OCI-LY3 (cell line): ENCODE data around the gene LUM.

Source experiments
- H2AFZ ChIP-seq: fragments of 200-600, 300-600 bp; shearing (Covaris generic); 2 replicates; pipeline ENCODE4 v1.6.0; 2014; ENCODE audit warnings: antibody characterized with exemption, low read depth, low read length
- H3K27ac ChIP-seq: fragments of 200-600, 300-600 bp; sonication (generic); 2 replicates; pipeline ENCODE4 v1.5.1; 2014; ENCODE audit warnings: mild to moderate bottlenecking, low read length, moderate library complexity, mixed read lengths
- H3K27me3 ChIP-seq: fragments of 200-600, 300-600 bp; sonication (generic); 2 replicates; pipeline ENCODE4 v1.6.1; 2014; ENCODE audit warnings: low read depth, low read length, mixed read lengths
- H3K36me3 ChIP-seq: fragments of 200-600, 300-600 bp; sonication (generic); replicated peaks from 2 replicates; pipeline ENCODE3; 2014; ENCODE audit warnings: low read depth, low read length, mixed read lengths
- H3K4me1 ChIP-seq: fragments of 300-600, 200-600 bp; sonication (generic); 2 replicates; pipeline ENCODE4 v1.6.1; 2014; ENCODE audit warnings: low read length, mixed read lengths
- H3K4me2 ChIP-seq: fragments of 200-600, 300-600 bp; sonication (generic); 2 replicates; pipeline ENCODE4 v1.6.1; 2014; ENCODE audit warnings: low read length, mixed read lengths
- H3K4me3 ChIP-seq: fragments of 300-600, 200-600 bp; sonication (generic); 2 replicates; pipeline ENCODE4 v1.5.1; 2014; ENCODE audit warnings: antibody characterized with exemption, mild to moderate bottlenecking, low read length, moderate library complexity
- H3K79me2 ChIP-seq: fragments of 300-600, 200-600 bp; shearing (Covaris generic); 2 replicates; pipeline ENCODE4 v1.6.1; 2014; ENCODE audit warnings: mild to moderate bottlenecking, low read length, mixed read lengths
- H3K9ac ChIP-seq: fragments of 300-600, 200-600 bp; shearing (Covaris generic); 2 replicates; pipeline ENCODE4 v1.6.0; 2014; ENCODE audit warnings: mild to moderate bottlenecking, low read length, moderate library complexity
- H3K9me3 ChIP-seq: fragments of 200-600, 300-600 bp; shearing (Covaris generic); 2 replicates; pipeline ENCODE4 v1.6.1; 2014; ENCODE audit warnings: low read length, mixed read lengths; ENCODE audit not compliant: insufficient read depth
- H4K20me1 ChIP-seq: fragments of 200-600, 300-600 bp; sonication (generic); 2 replicates; pipeline ENCODE4 v1.6.1; 2016; ENCODE audit warnings: low read length, mixed read lengths; ENCODE audit not compliant: insufficient read depth
- CTCF ChIP-seq: fragments of 200-600, 300-600 bp; sonication (generic); IDR thresholded peaks from 2 replicates; pipeline ENCODE4 v1.5.1; 2014; ENCODE audit warnings: antibody characterized with exemption, low read length, low read depth
- EZH2phosphoT487 ChIP-seq: fragments of 200-600 bp; shearing (Covaris generic); IDR thresholded peaks from 2 replicates; pipeline ENCODE4 v1.6.1; 2018; ENCODE audit warnings: antibody characterized with exemption, mixed run types, low read depth

LUM gene

GRCh38 chr12:91061091-91061490, 50.2 kb downstream of the LUM start:
- Histone ChIP-seq H4K20me1 (no peaks in the 10 kb centered on the region), H3K4me1 (peaks cover 3% of the 10 kb centered on the region), H2AFZ (no peak overlapping the region), H3K27ac (no peak overlapping the region), H3K4me2 (no peak overlapping the region), H3K4me3 (no peak overlapping the region), H3K9ac (no peak overlapping the region), H3K36me3 (no peaks in the 10 kb centered on the region), H3K9me3 (no peaks in the 10 kb centered on the region), H3K79me2 (no peaks in the 10 kb centered on the region), H3K27me3 (no peaks in the 10 kb centered on the region)
- TF ChIP-seq EZH2phosphoT487 (no peak), CTCF (no peak)

GRCh38 chr12:91059211-91059610, 52.1 kb downstream of the LUM start:
- H2AFZ ChIP-seq: no peak overlapping the region
- no peaks in the 10 kb centered on the region for H3K79me2 ChIP-seq
- no peaks in the 10 kb centered on the region for H3K36me3 ChIP-seq
- TF ChIP-seq EZH2phosphoT487: no peak
- no peak for TF ChIP-seq CTCF
- no peak overlapping the region for H3K27ac ChIP-seq
- H3K4me2 ChIP-seq: no peak overlapping the region
- H3K4me3 ChIP-seq: no peak overlapping the region
- no peak overlapping the region for H3K9ac ChIP-seq
- no peaks in the 10 kb centered on the region for H4K20me1 ChIP-seq
- H3K27me3 ChIP-seq: no peaks in the 10 kb centered on the region
- no peaks in the 10 kb centered on the region for H3K4me1 ChIP-seq
- H3K9me3 ChIP-seq: no peaks in the 10 kb centered on the region

GRCh38 chr12:91058786-91059185, 52.5 kb downstream of the LUM start:
- no peaks in the 10 kb centered on the region for H3K4me1 ChIP-seq

GRCh38 chr12:91057368-91058165, 53.7 kb downstream of the LUM start, which contains the start of gene KERA:
Gene KERA (minus strand): TSS chr12:91058024. CDS start chr12:91056281, 1,743 bp downstream.
- H3K36me3 ChIP-seq: no peaks in the 10 kb centered on the region
- H3K9ac ChIP-seq: no peak within 1 kb of the TSS
- H3K4me3 ChIP-seq: no peak within 1 kb of the TSS
- H3K9me3 ChIP-seq: no peaks in the 10 kb centered on the region
- H3K27me3 ChIP-seq: no peaks in the 10 kb centered on the region
- TF ChIP-seq EZH2phosphoT487 (no peak), CTCF (no peak)
- no peaks in the 10 kb centered on the region for H3K79me2 ChIP-seq
- H3K4me1 ChIP-seq: no peaks in the 10 kb centered on the region
- no peak within 1 kb of the TSS for H3K27ac ChIP-seq
- H2AFZ ChIP-seq: no peak within 1 kb of the TSS
- H4K20me1 ChIP-seq: no peaks in the 10 kb centered on the region
- no peak within 1 kb of the TSS for H3K4me2 ChIP-seq

More at GRCh38 chr12:91058786-91059185, 52.5 kb downstream of the LUM start:
- no peaks in the 10 kb centered on the region for H3K36me3 ChIP-seq
- no peak overlapping the region for H3K9ac ChIP-seq
- no peak overlapping the region for H3K4me3 ChIP-seq
- no peaks in the 10 kb centered on the region for H4K20me1 ChIP-seq
- no peaks in the 10 kb centered on the region for H3K79me2 ChIP-seq
- no peak overlapping the region for H3K27ac ChIP-seq
- no peaks in the 10 kb centered on the region for H3K27me3 ChIP-seq
- H2AFZ ChIP-seq: no peak overlapping the region
- H3K9me3 ChIP-seq: no peaks in the 10 kb centered on the region
- TF ChIP-seq CTCF (no peak), EZH2phosphoT487 (no peak)
- H3K4me2 ChIP-seq: no peak overlapping the region
